Breast epithelium (tissue), 3 donors: Measurements from ENCODE around the gene RNF151.

Experiments used
- POLR2A ChIP-seq: fragments of 450-650 bp; IDR thresholded peaks from one replicate; pipeline ENCODE4 v1.6.1; 2016; ENCODE audit warnings: antibody characterized with exemption, mild to moderate bottlenecking, moderate library complexity
- POLR2AphosphoS5 ChIP-seq, 3 donors: sonication (generic); formaldehyde crosslinking; IDR thresholded peaks; one replicate each; pipeline ENCODE4 v1.6.1; 2017; ENCODE audit warnings: antibody characterized with exemption in 3 of 3
- TF ChIP-seq, protein P1 (sequence below), 3 donors: fragments of 450-650 bp; IDR thresholded peaks; one replicate each; pipeline ENCODE4 v1.5.1; 2016 to 2017; ENCODE audit warnings: antibody characterized with exemption in 3 of 3, mild to moderate bottlenecking in 3 of 3, moderate library complexity in 3 of 3

DNA sequence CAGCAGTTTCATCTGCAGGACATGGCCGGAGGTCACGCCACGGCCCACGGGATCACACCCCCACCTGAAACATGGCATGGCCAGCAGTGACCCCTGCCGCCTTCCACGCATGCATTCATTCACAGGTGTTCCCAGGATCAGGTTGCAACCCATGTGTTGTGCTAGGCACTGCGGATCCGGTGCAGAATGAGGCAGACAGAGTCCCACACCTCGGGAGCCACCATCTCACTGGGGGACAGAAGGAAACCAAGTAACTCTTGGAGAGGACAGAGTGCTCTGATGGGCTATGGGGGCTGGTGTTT, 19.3 kb upstream of the RNF151 start:
- TF ChIP-seq, protein P1, sequence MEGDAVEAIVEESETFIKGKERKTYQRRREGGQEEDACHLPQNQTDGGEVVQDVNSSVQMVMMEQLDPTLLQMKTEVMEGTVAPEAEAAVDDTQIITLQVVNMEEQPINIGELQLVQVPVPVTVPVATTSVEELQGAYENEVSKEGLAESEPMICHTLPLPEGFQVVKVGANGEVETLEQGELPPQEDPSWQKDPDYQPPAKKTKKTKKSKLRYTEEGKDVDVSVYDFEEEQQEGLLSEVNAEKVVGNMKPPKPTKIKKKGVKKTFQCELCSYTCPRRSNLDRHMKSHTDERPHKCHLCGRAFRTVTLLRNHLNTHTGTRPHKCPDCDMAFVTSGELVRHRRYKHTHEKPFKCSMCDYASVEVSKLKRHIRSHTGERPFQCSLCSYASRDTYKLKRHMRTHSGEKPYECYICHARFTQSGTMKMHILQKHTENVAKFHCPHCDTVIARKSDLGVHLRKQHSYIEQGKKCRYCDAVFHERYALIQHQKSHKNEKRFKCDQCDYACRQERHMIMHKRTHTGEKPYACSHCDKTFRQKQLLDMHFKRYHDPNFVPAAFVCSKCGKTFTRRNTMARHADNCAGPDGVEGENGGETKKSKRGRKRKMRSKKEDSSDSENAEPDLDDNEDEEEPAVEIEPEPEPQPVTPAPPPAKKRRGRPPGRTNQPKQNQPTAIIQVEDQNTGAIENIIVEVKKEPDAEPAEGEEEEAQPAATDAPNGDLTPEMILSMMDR (IDR thresholded peaks at IDR 0.05) = no peak
- TF ChIP-seq POLR2AphosphoS5 (IDR thresholded peaks at IDR 0.05) = no peak
- TF ChIP-seq POLR2A = no peak
